GM12864 (cell line): Measurements from ENCODE around the gene PIGT.

ENCODE experiments used
- DNase-seq: peaks from one replicate; pipeline ENCODE4 v3.0.0-alpha.2; 2011; ENCODE audit warnings: low read depth
- H3K4me3 ChIP-seq: 2 replicates; pipeline ENCODE4 v1.5.1; 2011; ENCODE audit warnings: mild to moderate bottlenecking, low read depth, low read length, control low read depth
- CTCF ChIP-seq: IDR thresholded peaks from 2 replicates; pipeline ENCODE4 v1.5.1; 2011; ENCODE audit warnings: low read depth, mild to moderate bottlenecking, moderate library complexity, low read length, control low read depth, inconsistent platforms; ENCODE audit errors: missing control alignments

Gene PIGT

GRCh38 chr20:45427236-45428149 lies 11.6 kb downstream of the PIGT start:
- TF ChIP-seq CTCF, result no peak
- no peak for DNase-seq
- H3K4me3 ChIP-seq, result no peak overlapping the region

GRCh38 chr20:45429618-45430017 lies 13.7 kb downstream of the PIGT start:
- TF ChIP-seq CTCF, result no peak
- no peak overlapping the region for H3K4me3 ChIP-seq
- no peak for DNase-seq

- TF ChIP-seq CTCF, result no peak
- H3K4me3 ChIP-seq, result no peak overlapping the region
- DNase-seq, result peak; percentile 74
Observed at GRCh38 chr20:45432294-45432693, 16.4 kb downstream of the PIGT start.

GRCh38 chr20:45433316-45433715 lies 17.4 kb downstream of the PIGT start:
- no peak overlapping the region for H3K4me3 ChIP-seq
- TF ChIP-seq CTCF, result no peak
- DNase-seq, result no peak

GRCh38 chr20:45433976-45434375 lies 18.0 kb downstream of the PIGT start:
- no peak for DNase-seq
- H3K4me3 ChIP-seq, result no peak overlapping the region
- no peak for TF ChIP-seq CTCF

GRCh38 chr20:45436732-45437485 lies 21.0 kb downstream of the PIGT start:
- peak overlapping the region; percentile 5; the same call in 1 of the 2 replicates for H3K4me3 ChIP-seq
- peak; percentile 34 for DNase-seq
- peak; percentile 95 for TF ChIP-seq CTCF
